HG02884 (cell line): Measurements from ENCODE around the gene SIGLEC10.

Source experiments
- ATAC-seq: cut with Tn5 transposase; IDR thresholded peaks from one replicate; pipeline ENCODE4 v1.9.1; 2021; ENCODE audit warnings: mild to moderate bottlenecking, moderate library complexity; ENCODE audit not compliant: unreplicated experiment

SIGLEC10 gene

GRCh38 chr19:51396175-51396574, 21.3 kb downstream of the SIGLEC10 start:
- ATAC-seq, result no peak

- peak; percentile 79 for ATAC-seq
Measured at GRCh38 chr19:51394050-51394836, 23.2 kb downstream of the SIGLEC10 start.

GRCh38 chr19:51392701-51393100, 24.7 kb downstream of the SIGLEC10 start:
- no peak for ATAC-seq

DNA sequence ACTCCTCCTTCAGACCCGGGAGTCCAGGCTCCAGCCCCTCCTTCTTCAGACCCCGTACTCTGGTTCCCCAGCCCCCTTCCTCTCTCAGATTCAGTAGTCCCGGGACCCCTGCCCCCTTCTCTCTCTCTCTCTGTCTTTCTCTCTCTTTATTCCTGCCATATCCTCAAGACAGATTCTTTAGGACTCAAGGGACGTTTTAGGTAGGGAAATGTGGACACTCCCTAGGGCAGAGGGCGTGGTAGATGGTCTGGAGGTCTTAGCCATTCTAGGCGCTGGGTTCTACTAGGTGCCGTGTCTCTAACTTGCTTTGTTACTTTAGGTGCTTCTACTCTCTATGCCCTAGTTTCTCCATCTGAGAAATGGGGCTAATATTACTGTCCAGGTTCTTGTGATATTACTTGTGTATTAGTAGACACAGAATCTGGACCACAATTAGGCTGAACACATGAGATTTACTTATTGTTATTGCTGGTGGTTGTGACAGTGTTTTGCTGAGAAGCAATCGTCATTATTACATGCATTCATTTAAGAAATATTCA, 26.3 kb downstream of the SIGLEC10 start:
- ATAC-seq, result no peak

DNA sequence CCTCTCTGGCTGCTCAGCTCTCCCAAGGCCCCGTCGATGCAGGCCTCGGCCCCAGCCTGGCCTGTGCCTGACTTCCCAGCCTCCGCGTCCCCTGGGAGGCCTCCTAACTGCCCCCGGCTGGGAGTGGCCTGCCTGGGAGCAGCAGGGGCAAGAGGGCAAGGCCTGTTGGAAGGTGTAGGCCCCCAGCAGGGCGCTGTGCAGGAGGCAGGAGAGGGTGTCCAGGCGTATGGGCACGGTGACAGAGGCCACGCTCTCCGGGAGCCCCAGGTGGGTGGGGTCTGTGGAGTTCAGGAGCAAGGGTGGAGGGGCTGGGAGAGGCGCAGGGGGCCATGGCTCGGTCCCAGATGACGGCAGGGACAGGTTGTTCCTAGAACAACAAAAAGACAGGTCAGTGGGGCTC, 28.3 kb downstream of the SIGLEC10 start:
- ATAC-seq, result no peak

- no peak for ATAC-seq
Measured at GRCh38 chr19:51387924-51388389, 29.5 kb downstream of the SIGLEC10 start, which contains the start of gene LIM2. LIM2 (minus strand) TSS chr19:51387974; CDS start chr19:51387443, 531 bp downstream.

DNA sequence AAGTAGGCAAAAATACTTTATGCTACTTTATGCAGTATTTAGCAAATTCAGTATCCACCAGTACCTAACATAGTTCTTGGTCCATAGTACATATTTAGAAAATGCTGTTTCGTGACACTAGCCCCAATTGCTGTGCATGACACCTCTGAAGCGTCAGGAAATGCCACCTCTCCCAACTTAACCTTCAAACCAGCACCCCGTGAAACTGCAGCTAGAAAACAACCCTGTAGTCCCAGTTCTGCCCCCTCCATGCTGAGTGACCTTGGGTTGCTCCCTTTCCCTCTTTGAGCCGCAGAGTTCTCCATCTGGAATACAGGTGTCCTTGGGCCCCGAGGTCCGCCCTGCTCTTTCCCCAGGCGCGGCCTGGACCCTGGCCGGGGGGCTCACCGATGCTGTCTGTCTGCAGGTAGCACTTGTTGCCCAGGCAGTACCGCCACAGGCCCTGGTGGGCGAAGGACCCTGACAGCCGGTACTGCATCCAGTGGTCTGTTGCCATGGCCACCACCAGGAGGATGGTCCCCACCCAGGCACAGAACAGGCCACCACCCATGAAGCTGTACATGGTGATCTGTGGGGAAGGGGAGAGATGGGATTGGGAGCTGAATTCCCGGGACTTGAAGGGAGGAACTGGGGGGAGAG, 30.4 kb downstream of the SIGLEC10 start:
- ATAC-seq, result no peak

DNA sequence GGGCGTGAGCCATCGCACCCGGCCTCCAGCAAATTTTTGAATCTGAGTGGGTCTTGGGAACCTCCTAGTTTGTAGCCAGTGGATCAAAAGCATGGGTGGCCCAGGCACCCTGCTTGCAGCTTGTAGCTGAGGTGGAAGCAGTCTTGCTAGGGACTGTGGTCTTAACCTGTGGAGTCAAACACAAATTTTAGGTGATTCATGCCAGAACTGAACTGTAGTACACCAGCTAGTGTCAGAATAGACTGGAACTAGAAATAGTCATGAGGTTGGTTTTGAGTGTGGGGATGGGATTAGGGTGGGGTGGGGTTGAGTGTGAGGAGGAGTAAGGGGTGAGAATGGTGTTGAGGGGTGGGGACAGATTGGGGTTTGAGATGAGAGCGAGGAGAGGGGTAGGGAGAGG, 35.4 kb downstream of the SIGLEC10 start:
- no peak for ATAC-seq

- ATAC-seq, result no peak
Measured at GRCh38 chr19:51380379-51380778, 37.1 kb downstream of the SIGLEC10 start.

DNA sequence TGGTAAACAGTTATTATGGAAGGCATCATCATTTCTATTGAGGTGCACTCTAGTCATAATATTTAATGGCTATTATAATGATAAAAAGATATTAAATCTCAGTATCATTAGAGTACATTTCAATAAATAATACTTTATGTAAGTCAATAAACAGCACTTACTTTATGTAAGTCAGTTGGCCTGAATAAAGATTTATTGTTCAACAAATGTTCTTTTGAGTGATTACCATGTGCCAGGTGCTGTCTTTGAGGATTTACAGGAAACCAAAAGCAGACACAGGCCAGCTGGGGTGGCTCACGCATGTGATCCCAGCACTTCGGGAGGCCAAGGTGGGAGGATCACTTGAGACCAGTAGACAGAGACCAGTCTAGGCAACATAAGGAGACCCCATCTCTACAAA, 40.0 kb downstream of the SIGLEC10 start:
- ATAC-seq, result no peak

DNA sequence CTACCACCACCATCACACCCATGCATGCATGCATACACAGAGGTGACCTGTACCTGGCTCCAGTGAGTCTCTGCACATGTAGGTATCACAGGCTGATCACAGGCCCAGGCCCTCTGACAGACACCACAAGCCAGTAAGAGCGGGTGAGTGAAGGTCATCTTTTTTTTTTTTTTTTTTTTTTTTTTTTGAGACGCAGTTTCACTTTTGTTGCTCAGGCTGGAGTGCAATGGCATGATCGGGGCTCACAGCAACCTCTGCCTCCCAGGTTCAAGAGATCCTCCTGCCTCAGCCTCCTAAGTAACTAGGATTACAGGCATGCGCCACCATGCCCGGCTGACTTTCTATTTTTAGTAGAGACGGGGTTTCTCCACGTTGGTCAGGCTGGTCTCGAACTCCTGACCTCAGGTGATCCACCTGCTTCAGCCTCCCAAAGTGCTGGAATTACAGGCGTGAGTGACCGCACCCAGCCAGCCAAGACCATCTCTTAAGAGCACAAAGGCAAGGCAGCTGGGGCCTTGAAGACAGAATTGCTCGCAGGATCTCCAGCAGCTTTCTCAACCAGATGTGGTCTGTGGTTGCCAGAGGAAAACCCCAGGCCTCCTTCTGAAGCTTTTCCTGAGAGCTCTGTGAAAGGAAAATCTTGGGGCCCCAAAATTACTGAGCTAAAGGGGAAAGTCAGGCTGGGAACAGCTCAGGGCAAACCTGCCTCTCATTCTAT, 41.8 kb downstream of the SIGLEC10 start:
- ATAC-seq, result no peak

- ATAC-seq, result no peak
Measured at GRCh38 chr19:51372649-51373504, 44.6 kb downstream of the SIGLEC10 start, which contains the start of gene NKG7. NKG7 (minus strand) TSS chr19:51372654; CDS start chr19:51372535, 119 bp downstream.

DNA sequence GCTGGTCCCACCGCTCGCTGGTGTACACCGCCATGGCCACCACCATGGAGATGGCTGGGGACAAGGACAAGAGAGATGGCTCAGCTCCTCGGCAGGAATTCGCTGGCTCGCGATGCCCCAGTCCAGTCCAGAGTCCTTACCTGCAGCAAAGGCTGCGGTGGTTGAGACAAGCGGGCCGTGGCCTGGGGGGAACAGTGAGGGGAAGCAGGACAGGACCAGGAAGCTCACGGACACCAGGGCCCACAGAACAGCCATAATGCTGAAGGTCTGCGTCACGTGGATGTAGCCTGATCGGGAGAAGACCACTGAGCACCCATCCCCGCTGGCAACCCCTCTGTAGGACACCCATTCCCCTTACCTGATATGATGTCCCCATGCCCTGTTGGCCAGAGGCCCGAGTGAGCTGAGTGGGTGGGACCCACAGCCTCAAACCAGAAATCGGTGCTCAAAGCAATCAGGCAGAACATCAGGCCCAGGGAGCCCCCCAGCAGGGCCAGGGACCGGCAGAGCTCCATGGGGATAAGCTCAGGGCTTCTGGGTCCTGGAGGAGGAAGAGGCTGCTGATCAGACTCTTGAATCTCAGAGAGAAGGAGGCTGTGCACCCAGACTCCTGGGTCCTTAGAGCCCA, 45.3 kb downstream of the SIGLEC10 start:
- ATAC-seq, result no peak

GRCh38 chr19:51371186-51371690, 46.2 kb downstream of the SIGLEC10 start:
- no peak for ATAC-seq

GRCh38 chr19:51370230-51370629, 47.2 kb downstream of the SIGLEC10 start:
- no peak for ATAC-seq

GRCh38 chr19:51368366-51369282, 48.8 kb downstream of the SIGLEC10 start, which contains the start of gene CLDND2:
CLDND2 (minus strand) TSS chr19:51369003; CDS start chr19:51368577, 426 bp downstream.
- no peak for ATAC-seq

DNA sequence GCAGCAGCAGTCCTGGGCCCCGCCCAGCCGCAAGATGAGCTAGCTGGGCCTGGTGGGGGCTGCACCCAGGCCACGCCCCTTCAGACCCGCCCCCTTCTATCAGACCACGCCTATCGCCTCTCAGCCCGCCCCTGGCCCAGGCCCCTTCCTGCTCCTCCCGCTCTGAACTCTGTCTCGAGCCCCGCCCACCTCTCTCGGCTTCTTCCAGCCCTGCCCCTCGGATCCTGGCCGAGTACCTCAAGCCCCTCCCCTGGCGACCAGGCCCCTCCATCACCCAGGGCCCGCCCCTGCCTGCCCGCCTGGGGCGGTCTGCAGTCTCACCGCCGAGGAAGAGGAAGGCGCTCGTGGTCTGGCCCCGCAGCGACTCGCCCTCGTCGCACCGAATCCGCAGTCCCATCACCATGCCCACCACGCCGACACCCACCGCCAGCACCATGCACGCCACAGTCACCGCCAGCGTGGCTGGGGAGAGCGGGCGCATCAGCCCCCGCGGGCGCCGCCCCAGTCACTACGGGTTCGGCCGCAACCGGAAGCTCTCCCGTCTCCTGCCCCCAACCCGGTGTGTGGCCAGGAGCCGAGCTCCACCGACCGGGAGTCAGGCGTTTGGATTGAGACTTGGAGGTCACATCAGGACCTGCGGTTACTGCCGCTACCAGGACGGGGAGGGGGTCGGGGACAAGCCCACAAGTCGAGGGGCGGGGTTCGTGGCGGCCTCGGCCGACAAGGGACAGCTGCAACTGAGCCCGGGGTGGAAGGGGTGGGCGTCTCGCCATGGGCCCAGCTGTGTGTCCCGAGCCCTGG, 49.7 kb downstream of the SIGLEC10 start:
- peak; percentile 78 for ATAC-seq

DNA sequence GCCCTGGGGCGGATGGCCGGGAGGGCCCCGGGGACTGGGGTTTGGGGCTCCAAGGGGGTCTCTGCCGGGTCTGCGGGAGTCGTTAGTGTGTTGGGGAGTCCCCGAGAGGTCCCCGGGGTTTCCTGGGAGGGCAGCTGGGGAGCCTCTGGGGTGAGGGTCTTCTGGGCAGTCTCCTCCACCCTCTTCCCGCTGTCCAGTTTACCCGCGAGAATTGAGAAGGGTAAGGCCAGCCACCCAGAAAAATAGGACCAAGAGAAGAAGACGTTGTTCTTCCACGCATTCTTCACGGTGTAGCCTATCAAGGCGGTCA, 50.2 kb downstream of the SIGLEC10 start:
- ATAC-seq, result no peak
